ENCODE data around the gene CCDC196. TPM values are rescaled to one million over a fixed set of nuclear protein-coding genes. Genes with fewer than 3 reads are reported as not detected.

Gene CCDC196
- total and polyA plus RNA-seq, 2 of the 4 experiments (the other 2 are of a cell fraction), result not detected

GRCh38 chr14:66464261-66464660 is 21.9 kb upstream of the CCDC196 start:
- no peak overlapping the region for H4K5ac ChIP-seq (ENCODE audit: low read depth, low read length)
- H3K4me3 ChIP-seq (ENCODE audit: insufficient read depth, low read depth, low read length), result no peak overlapping the region
- no peaks in the 10 kb centered on the region for H3K4me1 ChIP-seq (ENCODE audit: control insufficient read depth, insufficient read depth, low read length)
- no peak overlapping the region for H3K27ac ChIP-seq (ENCODE audit: insufficient read depth, low read length)
- H4K91ac ChIP-seq (ENCODE audit: insufficient read depth, low read depth, low read length), result no peak overlapping the region
- H2BK15ac ChIP-seq (ENCODE audit: low read depth, low read length), result no peak overlapping the region
- H3K56ac ChIP-seq (ENCODE audit: extremely low read depth, insufficient read depth, low read length), result no peak overlapping the region
- in situ Hi-C loops (cut with MboI; ENCODE audit: low sequenced_read_pairs), result no loop called here
- H2AK9ac ChIP-seq (replicated peaks; ENCODE audit: low read depth, low read length, poor library complexity), result no peak overlapping the region
- ChIA-PET CTCF (interaction anchor here (1.2 kb wide), 1 partner anchor 26 kb away, joined by 3 read pairs; no protein-coding TSS in a partner anchor), POLR2A (ENCODE audit: unreplicated experiment) (no interaction called here)
- H3K9ac ChIP-seq (ENCODE audit: low read depth, low read length), result no peak overlapping the region
- no peaks in the 10 kb centered on the region for H3K79me1 ChIP-seq (ENCODE audit: low read depth in 1 of 2, low read length in 2 of 2)
- dilution Hi-C loops (cut with HindIII; ENCODE audit: low sequenced_read_pairs, unreplicated experiment), result no loop called here
- no peaks in the 10 kb centered on the region for H3K36me3 ChIP-seq (ENCODE audit: control insufficient read depth, insufficient read depth, low read length)
- H2BK120ac ChIP-seq (ENCODE audit: low read depth, low read length), result no peak overlapping the region
- H3K23ac ChIP-seq (ENCODE audit: low read depth, low read length), result no peak overlapping the region
- ATAC-seq (ENCODE audit: low read depth) (no peak), DNase-seq (no peak)
- no peaks in the 10 kb centered on the region; the same call in 1 of the 2 replicates for H3K9me3 ChIP-seq (ENCODE audit: control insufficient read depth, insufficient read depth, low read length)
- H3K27me3 ChIP-seq (ENCODE audit: control insufficient read depth, insufficient read depth, low read length), result no peaks in the 10 kb centered on the region
- no peaks in the 10 kb centered on the region for H4K20me1 ChIP-seq (ENCODE audit: insufficient read depth, low read length)
- no peak overlapping the region for H3K4me2 ChIP-seq (ENCODE audit: low read depth, low read length)
- no TSS peak for BruUV-seq (replicated peaks)
- H2AFZ ChIP-seq (replicated peaks; ENCODE audit: low read length, poor library complexity), result no peak overlapping the region
- no peak overlapping the region for H2BK20ac ChIP-seq (ENCODE audit: low read depth, low read length)
- 67% methylated on average over 1 of the region's 3 CpGs; no CpG with 5 or more reads in 1 of the 2 experiments for WGBS, 2 experiments (ENCODE audit: extremely low coverage in 2 of 2, insufficient read length in 1 of 2)
- H3K18ac ChIP-seq (ENCODE audit: low read depth, low read length), result no peak overlapping the region
- no peak overlapping the region for H3K14ac ChIP-seq (replicated peaks; ENCODE audit: low read depth, low read length)
- H2BK5ac ChIP-seq (ENCODE audit: low read depth, low read length, poor library complexity, severe bottlenecking), result no peak overlapping the region
- intact Hi-C loops (cut with micrococcal nuclease), result no loop called here
- no peak for TF ChIP-seq RFX5 (IDR thresholded peaks at IDR 0.05; ENCODE audit: low read depth, low read length)
- no peak for TF ChIP-seq BHLHE40 (IDR thresholded peaks at IDR 0.05; ENCODE audit: low read depth, low read length)
- no peak for TF ChIP-seq MXI1 (IDR thresholded peaks at IDR 0.05; ENCODE audit: borderline replicate concordance, low read depth, low read length)
- TF ChIP-seq, protein P1, sequence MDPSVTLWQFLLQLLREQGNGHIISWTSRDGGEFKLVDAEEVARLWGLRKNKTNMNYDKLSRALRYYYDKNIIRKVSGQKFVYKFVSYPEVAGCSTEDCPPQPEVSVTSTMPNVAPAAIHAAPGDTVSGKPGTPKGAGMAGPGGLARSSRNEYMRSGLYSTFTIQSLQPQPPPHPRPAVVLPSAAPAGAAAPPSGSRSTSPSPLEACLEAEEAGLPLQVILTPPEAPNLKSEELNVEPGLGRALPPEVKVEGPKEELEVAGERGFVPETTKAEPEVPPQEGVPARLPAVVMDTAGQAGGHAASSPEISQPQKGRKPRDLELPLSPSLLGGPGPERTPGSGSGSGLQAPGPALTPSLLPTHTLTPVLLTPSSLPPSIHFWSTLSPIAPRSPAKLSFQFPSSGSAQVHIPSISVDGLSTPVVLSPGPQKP (IDR thresholded peaks at IDR 0.05; ENCODE audit: borderline replicate concordance, low read depth, low read length), result no peak
- no peak for TF ChIP-seq MAZ (IDR thresholded peaks at IDR 0.05; ENCODE audit: borderline replicate concordance, low read depth, low read length)
- no peak for TF ChIP-seq CTCF (conservative IDR thresholded peaks at IDR 0.05; ENCODE audit: low read depth, low read length)
- no peak overlapping the region for H3K4ac ChIP-seq (ENCODE audit: low read depth, low read length)
- no peak overlapping the region for H2AK5ac ChIP-seq (ENCODE audit: low read depth, low read length)
- H3K9me1 ChIP-seq (ENCODE audit: insufficient read depth, low read length), result no peaks in the 10 kb centered on the region
- H4K8ac ChIP-seq (ENCODE audit: low read depth in 2 of 2, low read length in 2 of 2), result no peak overlapping the region
